SK-N-SH (cell line): Measurements from ENCODE around the gene LAMA1. TPM values are rescaled to one million over a fixed set of nuclear protein-coding genes. Genes with fewer than 3 reads are reported as not detected.

Source experiments
- CTCF ChIA-PET: fragments of 300-600, 350-600 bp; formaldehyde crosslinking; extraction: SDS; loops from one replicate; lab custom pipeline; 2021; lab: Yijun Ruan, JAX
- POLR2A ChIA-PET: fragments of 350-600 bp; sonication (Branson Sonifier 250); formaldehyde crosslinking; extraction: SDS; loops from one replicate; lab custom pipeline; 2020; ENCODE audit warnings: antibody characterized with exemption, inconsistent platforms; lab: Yijun Ruan, JAX
- DNase-seq: peaks from one replicate; pipeline ENCODE4 v3.0.0; 2012
- H2AFZ ChIP-seq: fragments of 200-600 bp; sonication (generic); 2 replicates; pipeline ENCODE4 v1.8.1; 2016; ENCODE audit warnings: antibody characterized with exemption, mild to moderate bottlenecking, low read depth
- H3F3A ChIP-seq: fragments of 200-600 bp; sonication (generic); replicated peaks from 2 replicates; pipeline ENCODE3; 2016; ENCODE audit warnings: antibody characterized with exemption, mild to moderate bottlenecking; ENCODE audit not compliant: insufficient read depth
- H3K27ac ChIP-seq, 2 experiments: fragments of 200-500 bp in 1 of 2; fragments of 200-600 bp in 1 of 2; sonication (Bioruptor generic) in 1 of 2; sonication (generic), shearing (Covaris generic) in 1 of 2; 2 replicates each; pipeline versions ENCODE4 v1.5.1 to v1.6.1; 2014 to 2016; ENCODE audit warnings: low read depth in 2 of 2, inconsistent platforms in 1 of 2, low read length in 1 of 2, mild to moderate bottlenecking in 1 of 2, mixed read lengths in 1 of 2
- H3K27me3 ChIP-seq: fragments of 200-600 bp; sonication (generic), shearing (Covaris generic); 2 replicates; pipeline ENCODE4 v1.6.1; 2016; ENCODE audit warnings: mixed run types; ENCODE audit not compliant: insufficient read depth
- H3K36me3 ChIP-seq, 2 experiments: fragments of 200-500 bp in 1 of 2; fragments of 200-600 bp in 1 of 2; sonication (Bioruptor generic) in 1 of 2; sonication (generic) in 1 of 2; replicated peaks in 1 of 2; 2 replicates each; pipeline versions ENCODE3 to v1.5.1; 2014 to 2016; ENCODE audit warnings: low read length in 1 of 2, mild to moderate bottlenecking in 1 of 2; ENCODE audit not compliant: insufficient read depth in 2 of 2, control insufficient read depth in 1 of 2
- H3K4me1 ChIP-seq, 2 experiments: fragments of 200-500 bp in 1 of 2; fragments of 200-600 bp in 1 of 2; sonication (Bioruptor generic) in 1 of 2; sonication (generic), shearing (Covaris generic) in 1 of 2; 2 replicates each; pipeline versions ENCODE4 v1.5.1 to v1.6.1; 2014 to 2016; ENCODE audit warnings: low read depth in 1 of 2, low read length in 1 of 2, mixed run types in 1 of 2; ENCODE audit not compliant: insufficient read depth in 2 of 2, control insufficient read depth in 1 of 2
- H3K4me2 ChIP-seq: fragments of 200-600 bp; sonication (generic), shearing (Covaris generic); 2 replicates; pipeline ENCODE4 v1.6.1; 2017; ENCODE audit warnings: mixed run types
- H3K4me3 ChIP-seq, 2 experiments: fragments of 200-500 bp in 1 of 2; fragments of 200-600 bp in 1 of 2; sonication (Bioruptor generic) in 1 of 2; sonication (generic), shearing (Covaris generic) in 1 of 2; 2 replicates each; pipeline versions ENCODE4 v1.5.1 to v1.8.1; 2014 to 2016; ENCODE audit warnings: low read depth in 2 of 2, inconsistent platforms in 1 of 2, low read length in 1 of 2, mild to moderate bottlenecking in 1 of 2, mixed read lengths in 1 of 2, moderate library complexity in 1 of 2
- H3K79me2 ChIP-seq: fragments of 200-600 bp; sonication (generic); 2 replicates; pipeline ENCODE4 v1.8.1; 2017; ENCODE audit warnings: mild to moderate bottlenecking; ENCODE audit not compliant: insufficient read depth
- H3K9ac ChIP-seq: fragments of 200-600 bp; sonication (generic); 2 replicates; pipeline ENCODE4 v1.6.1; 2017; ENCODE audit warnings: mixed run types
- H3K9me2 ChIP-seq: fragments of 200-600 bp; sonication (generic); 2 replicates; pipeline ENCODE4 v1.6.1; 2017; ENCODE audit warnings: mixed run types
- H3K9me3 ChIP-seq: fragments of 200-600 bp; sonication (generic); 2 replicates; pipeline ENCODE4 v1.6.1; 2017; ENCODE audit warnings: mixed run types, mild to moderate bottlenecking, moderate library complexity
- H4K20me1 ChIP-seq: fragments of 200-600 bp; sonication (generic); 2 replicates; pipeline ENCODE4 v1.6.1; 2017; ENCODE audit warnings: mild to moderate bottlenecking, mixed run types; ENCODE audit not compliant: insufficient read depth
- ELF1 ChIP-seq: IDR thresholded peaks from 2 replicates; pipeline ENCODE4 v1.4.0; 2012
- FOSL2 ChIP-seq: IDR thresholded peaks from 2 replicates; pipeline ENCODE4 v1.4.0; 2012; ENCODE audit warnings: low read depth, mild to moderate bottlenecking, moderate library complexity, borderline replicate concordance
- FOXJ3 ChIP-seq: sonication (generic); formaldehyde crosslinking; IDR thresholded peaks from 2 replicates; pipeline ENCODE4 v1.5.1; 2020; ENCODE audit warnings: mild to moderate bottlenecking, missing genetic modification reagents
- FOXM1 ChIP-seq: IDR thresholded peaks from 2 replicates; pipeline ENCODE4 v1.4.0; 2012; ENCODE audit warnings: low read depth, mild to moderate bottlenecking
- NFIC ChIP-seq: IDR thresholded peaks from 2 replicates; pipeline ENCODE4 v1.4.0; 2012; ENCODE audit warnings: borderline replicate concordance
- NRF1 ChIP-seq: IDR thresholded peaks from 2 replicates; pipeline ENCODE4 v1.6.1; 2012; ENCODE audit warnings: low read depth, mild to moderate bottlenecking, low read length
- RAD21 ChIP-seq: IDR thresholded peaks from 2 replicates; pipeline ENCODE4 v1.6.1; 2012; ENCODE audit warnings: mild to moderate bottlenecking, low read length
- RFX5 ChIP-seq: IDR thresholded peaks from 2 replicates; pipeline ENCODE4 v1.6.1; 2012; ENCODE audit warnings: mild to moderate bottlenecking, improper control_type of control experiment, low read length
- RXRA ChIP-seq: IDR thresholded peaks from 2 replicates; pipeline ENCODE4 v1.4.0; 2012; ENCODE audit warnings: low read depth, mild to moderate bottlenecking, borderline replicate concordance
- SMC3 ChIP-seq: IDR thresholded peaks from 2 replicates; pipeline ENCODE4 v1.6.1; 2012; ENCODE audit warnings: low read depth, low read length, improper control_type of control experiment
- TAF1 ChIP-seq: IDR thresholded peaks from 2 replicates; pipeline ENCODE4 v1.6.1; 2012; ENCODE audit warnings: low read depth, mild to moderate bottlenecking, low read length, moderate library complexity, borderline replicate concordance
- USF2 ChIP-seq: fragments of 150-350 bp; IDR thresholded peaks from 2 replicates; pipeline ENCODE4 v1.6.1; 2017; ENCODE audit warnings: antibody characterized with exemption, low read length, low read depth, borderline replicate concordance
- ZBTB33 ChIP-seq: IDR thresholded peaks from 2 replicates; pipeline ENCODE4 v1.4.0; 2012; ENCODE audit warnings: low read depth, borderline replicate concordance
- WGBS: methylation state at CpG from one replicate; pipeline ENCODE4 v1.1.6; 2017; ENCODE audit warnings: low lambda C conversion rate; 5-methylcytosine and 5-hydroxymethylcytosine counted together
- polyA plus RNA-seq, 3 experiments: library from polyadenylated mRNA; depleted of rRNA; stranded (reverse); fragments of >200 nt; gene quantifications; 2 replicates each; pipeline ENCODE4 v1.2.3, GENCODE V29; 2012
- TF ChIP-seq, protein P1 (sequence below): IDR thresholded peaks from 2 replicates; pipeline ENCODE4; 2012
- TF ChIP-seq, protein P2 (sequence below): fragments of 150-350 bp; IDR thresholded peaks from 2 replicates; pipeline ENCODE4 v1.6.1; 2016; ENCODE audit warnings: mild to moderate bottlenecking, low read depth, low read length
- TF ChIP-seq, protein P3 (sequence below): IDR thresholded peaks from 2 replicates; pipeline ENCODE4 v1.4.0; 2012; ENCODE audit warnings: low read depth

LAMA1 gene
- polyA plus RNA-seq, 1 of the 3 experiments (the other 2 are of a cell fraction): 0.07 TPM

DNA sequence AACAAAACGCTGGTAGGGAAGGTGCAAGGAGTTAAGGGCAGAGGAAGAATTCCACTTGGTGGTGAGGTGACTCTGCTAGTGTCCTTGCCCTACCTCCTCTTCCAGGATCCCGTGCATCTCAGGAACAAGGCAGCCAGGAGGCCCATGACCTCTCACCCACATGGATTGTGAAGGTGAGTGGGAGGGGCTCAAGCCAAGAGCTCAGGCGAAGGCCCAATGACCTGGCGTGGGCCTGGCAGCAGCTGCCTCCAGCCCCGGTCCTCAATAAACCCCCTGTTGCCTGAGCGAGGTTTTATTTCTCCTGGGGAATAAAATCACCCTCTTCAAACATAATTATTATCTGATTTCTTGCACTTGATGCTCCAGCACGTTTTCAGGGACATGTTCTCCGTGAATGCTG, 28.2 kb downstream of the LAMA1 start:
- H3K9ac ChIP-seq: no peak overlapping the region
- TF ChIP-seq NFIC: no peak
- TF ChIP-seq, protein P1, sequence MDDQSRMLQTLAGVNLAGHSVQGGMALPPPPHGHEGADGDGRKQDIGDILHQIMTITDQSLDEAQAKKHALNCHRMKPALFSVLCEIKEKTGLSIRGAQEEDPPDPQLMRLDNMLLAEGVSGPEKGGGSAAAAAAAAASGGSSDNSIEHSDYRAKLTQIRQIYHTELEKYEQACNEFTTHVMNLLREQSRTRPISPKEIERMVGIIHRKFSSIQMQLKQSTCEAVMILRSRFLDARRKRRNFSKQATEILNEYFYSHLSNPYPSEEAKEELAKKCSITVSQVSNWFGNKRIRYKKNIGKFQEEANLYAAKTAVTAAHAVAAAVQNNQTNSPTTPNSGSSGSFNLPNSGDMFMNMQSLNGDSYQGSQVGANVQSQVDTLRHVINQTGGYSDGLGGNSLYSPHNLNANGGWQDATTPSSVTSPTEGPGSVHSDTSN: no peak
- no peak for TF ChIP-seq FOXM1
- TF ChIP-seq, protein P2, sequence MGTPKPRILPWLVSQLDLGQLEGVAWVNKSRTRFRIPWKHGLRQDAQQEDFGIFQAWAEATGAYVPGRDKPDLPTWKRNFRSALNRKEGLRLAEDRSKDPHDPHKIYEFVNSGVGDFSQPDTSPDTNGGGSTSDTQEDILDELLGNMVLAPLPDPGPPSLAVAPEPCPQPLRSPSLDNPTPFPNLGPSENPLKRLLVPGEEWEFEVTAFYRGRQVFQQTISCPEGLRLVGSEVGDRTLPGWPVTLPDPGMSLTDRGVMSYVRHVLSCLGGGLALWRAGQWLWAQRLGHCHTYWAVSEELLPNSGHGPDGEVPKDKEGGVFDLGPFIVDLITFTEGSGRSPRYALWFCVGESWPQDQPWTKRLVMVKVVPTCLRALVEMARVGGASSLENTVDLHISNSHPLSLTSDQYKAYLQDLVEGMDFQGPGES: no peak
- no peak for TF ChIP-seq FOSL2
- no peak for TF ChIP-seq RAD21
- TF ChIP-seq FOXJ3: no peak
- no peak for TF ChIP-seq USF2
- no peak for TF ChIP-seq ELF1
- TF ChIP-seq SMC3: no peak
- no peak for TF ChIP-seq RFX5
- TF ChIP-seq, protein P3, sequence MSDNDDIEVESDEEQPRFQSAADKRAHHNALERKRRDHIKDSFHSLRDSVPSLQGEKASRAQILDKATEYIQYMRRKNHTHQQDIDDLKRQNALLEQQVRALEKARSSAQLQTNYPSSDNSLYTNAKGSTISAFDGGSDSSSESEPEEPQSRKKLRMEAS: no peak
- no peak for TF ChIP-seq RXRA
- TF ChIP-seq TAF1: no peak
- TF ChIP-seq NRF1: no peak
- TF ChIP-seq ZBTB33: no peak
- H3K4me1 ChIP-seq: no peaks in the 10 kb centered on the region
- WGBS: 48% methylated on average over 8 of the region's 8 CpGs
- H2AFZ ChIP-seq: no peak overlapping the region
- no peaks in the 10 kb centered on the region for H3K9me3 ChIP-seq
- H3K79me2 ChIP-seq: no peaks in the 10 kb centered on the region
- H3K4me3 ChIP-seq: no peak overlapping the region
- H3F3A ChIP-seq: no peaks in the 10 kb centered on the region
- CTCF ChIA-PET: interaction anchor here (0.5 to 1.6 kb wide), 2 partner anchors 19 to 88 kb away, joined by 3 read pairs; no protein-coding TSS in a partner anchor
- no peaks in the 10 kb centered on the region for H3K36me3 ChIP-seq
- POLR2A ChIA-PET: no interaction called here
- H3K27me3 ChIP-seq: no peaks in the 10 kb centered on the region
- DNase-seq: no peak
- H3K4me2 ChIP-seq: no peak overlapping the region
- no peaks in the 10 kb centered on the region for H3K9me2 ChIP-seq
- no peaks in the 10 kb centered on the region for H4K20me1 ChIP-seq
- no peak overlapping the region for H3K27ac ChIP-seq
